OCI-LY7 (cell line): Measurements from ENCODE around the gene IFT80.

ENCODE experiments used
- EZH2phosphoT487 ChIP-seq: fragments of 200-600 bp; sonication (generic); IDR thresholded peaks from 2 replicates; pipeline ENCODE4 v1.6.1; 2018; ENCODE audit warnings: low read depth, borderline replicate concordance, mild to moderate bottlenecking, mixed run types, antibody characterized with exemption, low read length, moderate library complexity, mixed read lengths
- TF ChIP-seq, protein P1 (sequence below): fragments of 200-600 bp; sonication (generic); conservative IDR thresholded peaks from 2 replicates; pipeline ENCODE4 v1.5.1; 2014; ENCODE audit warnings: mild to moderate bottlenecking, antibody characterized with exemption, low read length, moderate library complexity, mixed read lengths

GRCh38 chr3:160340351-160340750 is 58.7 kb downstream of the IFT80 start:
- TF ChIP-seq, protein P1, sequence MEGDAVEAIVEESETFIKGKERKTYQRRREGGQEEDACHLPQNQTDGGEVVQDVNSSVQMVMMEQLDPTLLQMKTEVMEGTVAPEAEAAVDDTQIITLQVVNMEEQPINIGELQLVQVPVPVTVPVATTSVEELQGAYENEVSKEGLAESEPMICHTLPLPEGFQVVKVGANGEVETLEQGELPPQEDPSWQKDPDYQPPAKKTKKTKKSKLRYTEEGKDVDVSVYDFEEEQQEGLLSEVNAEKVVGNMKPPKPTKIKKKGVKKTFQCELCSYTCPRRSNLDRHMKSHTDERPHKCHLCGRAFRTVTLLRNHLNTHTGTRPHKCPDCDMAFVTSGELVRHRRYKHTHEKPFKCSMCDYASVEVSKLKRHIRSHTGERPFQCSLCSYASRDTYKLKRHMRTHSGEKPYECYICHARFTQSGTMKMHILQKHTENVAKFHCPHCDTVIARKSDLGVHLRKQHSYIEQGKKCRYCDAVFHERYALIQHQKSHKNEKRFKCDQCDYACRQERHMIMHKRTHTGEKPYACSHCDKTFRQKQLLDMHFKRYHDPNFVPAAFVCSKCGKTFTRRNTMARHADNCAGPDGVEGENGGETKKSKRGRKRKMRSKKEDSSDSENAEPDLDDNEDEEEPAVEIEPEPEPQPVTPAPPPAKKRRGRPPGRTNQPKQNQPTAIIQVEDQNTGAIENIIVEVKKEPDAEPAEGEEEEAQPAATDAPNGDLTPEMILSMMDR: no peak
- TF ChIP-seq EZH2phosphoT487: no peak
